SJSA1 (cell line): ENCODE results near the gene TLE6. TPM values are rescaled to one million over a fixed set of nuclear protein-coding genes. Genes with fewer than 3 reads are reported as not detected.
"Not testable (repeated sequence)": the region's sequence is repeated elsewhere in the genome, so short reads cannot be mapped to it uniquely, and the experiment has no call there.

Experiments
- DNase-seq, 2 experiments: peaks; one replicate each; pipeline ENCODE4 v3.0.0-alpha.2; 2015 to 2020; ENCODE audit warnings: low spot score in 2 of 2, low read depth in 1 of 2
- H3K27ac ChIP-seq: fragments of 250-450 bp; sonication (Bioruptor Pico); 2 replicates; pipeline ENCODE4 v1.5.1; 2020; ENCODE audit warnings: mild to moderate bottlenecking, moderate library complexity
- H3K27me3 ChIP-seq: fragments of 250-450 bp; sonication (Bioruptor Pico); replicated peaks from 2 replicates; pipeline ENCODE4 v1.5.1; 2020; ENCODE audit warnings: mild to moderate bottlenecking, moderate library complexity
- H3K36me3 ChIP-seq: fragments of 250-450 bp; sonication (Bioruptor Pico); 2 replicates; pipeline ENCODE4 v1.5.1; 2020; ENCODE audit warnings: mild to moderate bottlenecking
- H3K4me1 ChIP-seq: fragments of 250-450 bp; sonication (Bioruptor Pico); replicated peaks from 2 replicates; pipeline ENCODE4 v1.6.1; 2021; ENCODE audit warnings: mild to moderate bottlenecking
- H3K4me3 ChIP-seq: fragments of 250-450 bp; sonication (Bioruptor Pico); 2 replicates; pipeline ENCODE4 v1.5.1; 2020; ENCODE audit warnings: mild to moderate bottlenecking
- H3K9me3 ChIP-seq: fragments of 250-450 bp; sonication (Bioruptor Pico); replicated peaks from 2 replicates; pipeline ENCODE4 v1.5.1; 2020; ENCODE audit warnings: mild to moderate bottlenecking
- total RNA-seq: library from RNA; depleted of rRNA; stranded (reverse); fragments of >200 nt; shearing (Covaris generic); gene quantifications from 2 replicates; pipeline ENCODE4 v1.2.3, GENCODE V29; 2014

TLE6 gene
- total RNA-seq, 1 experiment from 2014 or later: 7.2 TPM

DNA sequence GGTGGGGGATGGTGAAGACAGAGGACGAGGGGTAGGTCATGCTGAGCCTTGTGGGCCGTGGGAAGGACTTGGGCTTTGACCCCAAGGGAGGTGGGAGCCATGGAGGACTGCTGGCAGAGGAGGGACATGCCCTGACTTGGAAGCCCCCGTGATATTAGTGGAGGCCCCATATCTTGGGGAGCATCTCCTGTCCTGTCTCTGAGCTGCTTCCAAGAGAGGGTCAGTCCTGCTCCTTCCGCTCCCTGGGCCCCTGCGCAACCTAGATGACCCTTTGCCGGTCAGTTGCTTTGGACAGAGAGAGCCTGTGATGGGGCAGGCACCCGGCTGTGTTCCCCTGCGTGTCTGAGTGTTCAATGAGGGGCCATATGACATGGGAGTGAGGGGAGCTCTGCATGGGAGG is 5.2 kb downstream of the TLE6 start:
- Histone ChIP-seq H3K27ac (no peak overlapping the region), H3K27me3 (no peaks in the 10 kb centered on the region), H3K9me3 (no peaks in the 10 kb centered on the region), H3K4me1 (peaks cover 27% of the 10 kb centered on the region), H3K36me3 (no peaks in the 10 kb centered on the region), H3K4me3 (no peak overlapping the region)
- DNase-seq: no peak

DNA sequence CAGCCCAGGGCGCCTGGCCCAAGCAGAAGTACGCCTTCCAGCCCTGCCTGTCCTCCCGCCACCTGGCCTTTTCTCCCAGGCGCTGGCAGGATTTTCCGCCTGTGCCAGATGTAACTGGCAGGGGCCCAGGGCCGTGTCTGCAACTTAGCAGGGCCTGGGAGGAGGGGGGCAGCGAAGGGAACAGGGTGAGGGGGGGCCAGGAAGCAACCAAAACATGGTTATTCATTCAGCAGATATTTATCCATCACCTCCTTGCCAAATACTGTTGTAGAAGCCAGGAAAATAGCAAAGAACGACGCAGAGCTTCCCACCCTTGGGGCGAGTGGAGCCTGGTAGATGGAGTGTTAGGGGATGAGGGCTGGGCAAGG is 5.6 kb downstream of the TLE6 start:
- Histone ChIP-seq H3K4me1 (peaks cover 23% of the 10 kb centered on the region), H3K4me3 (no peak overlapping the region), H3K27ac (no peak overlapping the region), H3K36me3 (no peaks in the 10 kb centered on the region), H3K27me3 (no peaks in the 10 kb centered on the region), H3K9me3 (no peaks in the 10 kb centered on the region)
- no peak for DNase-seq

DNA sequence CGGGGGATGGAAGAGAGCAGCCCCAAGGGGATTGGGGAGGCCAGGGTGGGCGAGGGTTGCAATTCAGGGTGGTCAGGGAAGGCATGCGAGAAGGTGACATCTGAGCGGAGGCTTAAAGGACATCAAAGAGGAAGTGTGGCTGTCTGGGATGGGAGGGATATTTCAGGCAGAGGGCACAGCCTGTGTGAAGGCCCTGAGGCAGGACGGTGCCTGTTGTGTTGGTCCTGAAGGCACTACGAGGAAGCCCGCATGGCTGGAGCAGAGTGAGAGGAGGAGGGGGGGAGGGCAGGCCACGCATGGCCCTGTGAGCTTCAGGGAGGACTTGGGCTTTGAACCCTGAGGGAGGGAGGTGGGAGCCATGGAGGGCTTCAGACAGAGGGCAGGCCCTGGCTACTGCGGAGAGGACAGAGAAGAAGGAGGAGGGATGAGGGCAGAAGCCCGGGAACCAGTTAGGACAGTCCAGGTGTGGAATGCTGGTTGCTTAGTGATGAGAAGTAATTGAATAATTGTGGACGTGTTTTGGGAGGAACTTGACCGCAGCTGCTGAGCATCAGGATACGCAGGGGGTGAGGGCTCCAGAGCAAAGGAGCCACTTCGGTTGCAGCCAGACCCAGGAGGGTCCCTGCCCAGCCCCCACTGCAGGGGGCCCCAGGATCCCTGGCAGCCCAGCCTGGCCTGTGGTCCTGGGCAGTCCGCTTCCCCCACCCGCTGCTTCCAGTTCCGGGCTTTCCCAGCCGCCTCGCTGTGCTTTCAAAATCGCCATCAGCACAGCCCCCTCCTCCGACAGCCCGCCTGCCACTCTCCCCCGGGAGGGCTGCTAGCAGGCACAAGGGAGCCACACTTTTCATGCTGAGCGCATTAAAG is 6.2 kb downstream of the TLE6 start:
- DNase-seq: peak; percentile 54 to 58
- peaks cover 21% of the 10 kb centered on the region for H3K4me1 ChIP-seq
- no peaks in the 10 kb centered on the region for H3K9me3 ChIP-seq
- no peak overlapping the region for H3K27ac ChIP-seq
- H3K36me3 ChIP-seq: no peaks in the 10 kb centered on the region
- no peaks in the 10 kb centered on the region for H3K27me3 ChIP-seq
- H3K4me3 ChIP-seq: peak overlapping the region; percentile 40

DNA sequence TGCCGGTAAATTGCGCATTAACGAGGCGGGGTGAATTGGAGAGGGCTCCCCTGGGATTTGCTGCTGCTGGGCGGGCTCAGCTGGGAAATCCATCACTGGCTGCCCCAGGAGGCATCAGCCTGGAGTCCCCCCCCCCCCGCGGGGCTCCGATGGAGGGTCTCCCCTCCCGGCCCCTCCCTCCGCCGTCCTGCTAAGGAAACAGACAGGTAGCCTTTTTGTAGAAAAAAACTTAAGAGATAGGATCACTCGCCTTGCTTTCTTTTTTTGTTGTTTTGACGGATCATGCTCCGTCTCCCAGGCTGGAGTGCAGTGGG is 6.8 kb downstream of the TLE6 start:
- no peak overlapping the region for H3K27ac ChIP-seq
- H3K27me3 ChIP-seq: no peaks in the 10 kb centered on the region
- peak overlapping the region; percentile 40 for H3K4me3 ChIP-seq
- no peaks in the 10 kb centered on the region for H3K36me3 ChIP-seq
- no peak for DNase-seq
- H3K9me3 ChIP-seq: no peaks in the 10 kb centered on the region
- peaks cover 21% of the 10 kb centered on the region for H3K4me1 ChIP-seq

DNA sequence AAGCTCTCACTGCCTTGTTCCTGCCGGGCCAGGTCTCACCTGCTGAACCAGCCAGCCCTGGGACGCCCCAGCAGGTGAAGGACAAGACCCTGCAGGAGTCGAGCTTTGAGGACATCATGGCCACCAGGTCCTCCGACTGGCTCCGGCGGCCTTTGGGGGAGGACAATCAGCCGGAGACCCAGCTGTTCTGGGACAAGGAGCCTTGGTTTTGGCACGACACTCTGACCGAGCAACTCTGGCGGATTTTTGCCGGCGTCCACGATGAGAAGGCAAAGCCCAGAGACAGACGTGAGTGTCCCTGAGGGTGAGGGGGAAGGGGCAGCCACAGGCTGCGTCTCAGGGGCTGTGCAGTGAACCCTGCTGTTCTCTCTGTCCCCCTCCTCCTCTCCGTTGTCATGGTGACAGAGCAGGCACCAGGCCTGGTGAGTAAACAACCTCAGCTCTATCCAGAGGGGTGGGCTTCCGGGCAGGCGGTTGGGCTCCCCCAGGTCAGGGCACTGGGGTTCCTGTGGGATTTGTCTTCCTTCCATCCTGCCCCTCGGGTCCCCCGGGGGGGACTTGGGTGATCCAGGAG is 9.7 kb downstream of the TLE6 start:
- H3K36me3 ChIP-seq: no peaks in the 10 kb centered on the region
- H3K4me3 ChIP-seq: no peak overlapping the region
- no peaks in the 10 kb centered on the region for H3K27me3 ChIP-seq
- no peak overlapping the region for H3K27ac ChIP-seq
- no peaks in the 10 kb centered on the region for H3K9me3 ChIP-seq
- no peak for DNase-seq
- H3K4me1 ChIP-seq: peaks cover 21% of the 10 kb centered on the region

DNA sequence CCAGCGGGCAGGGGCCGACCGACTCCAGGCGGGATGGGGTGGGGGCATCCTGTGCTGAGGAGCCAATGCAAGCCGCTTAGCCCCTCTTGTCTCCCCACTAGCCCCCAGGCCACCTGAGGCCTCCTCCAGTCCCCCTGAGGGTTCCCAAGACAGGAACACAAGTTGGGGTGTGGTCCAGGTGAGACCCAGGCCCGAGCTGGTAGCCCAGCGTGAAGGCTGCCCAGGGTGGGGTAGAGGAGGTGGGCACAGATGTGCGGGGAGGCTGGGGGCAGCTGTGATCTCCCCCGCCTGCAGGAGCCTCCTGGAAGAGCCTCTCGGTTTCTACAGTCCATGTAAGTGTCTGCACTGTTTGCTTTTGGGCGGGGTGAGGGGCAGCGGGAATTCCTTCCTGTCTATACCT is 10.4 kb downstream of the TLE6 start:
- no peaks in the 10 kb centered on the region for H3K36me3 ChIP-seq
- peaks cover 18% of the 10 kb centered on the region for H3K4me1 ChIP-seq
- H3K4me3 ChIP-seq: no peak overlapping the region
- no peak overlapping the region for H3K27ac ChIP-seq
- no peaks in the 10 kb centered on the region for H3K27me3 ChIP-seq
- no peaks in the 10 kb centered on the region for H3K9me3 ChIP-seq
- no peak for DNase-seq

DNA sequence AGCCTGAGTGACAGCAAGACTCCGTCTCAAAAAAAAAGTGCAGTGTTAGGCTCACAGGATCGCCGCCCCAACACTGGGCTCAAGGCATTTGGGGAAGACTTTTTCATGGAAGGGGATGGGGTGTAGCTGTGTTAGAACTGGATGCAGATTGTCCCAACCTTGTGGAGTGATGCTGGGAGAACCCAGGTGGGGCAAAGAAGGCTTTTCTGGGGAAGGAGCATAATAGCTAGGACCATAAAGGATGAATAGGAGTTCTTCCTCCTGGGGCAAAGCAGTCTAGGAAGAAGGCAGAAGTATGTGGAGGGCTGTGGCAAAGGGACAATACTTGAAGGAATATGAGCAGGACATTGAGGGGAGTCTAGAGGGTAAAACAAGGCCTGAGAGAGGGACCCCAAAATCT is 11.2 kb downstream of the TLE6 start:
- Histone ChIP-seq H3K27me3 (no peaks in the 10 kb centered on the region), H3K27ac (no peak overlapping the region), H3K36me3 (no peaks in the 10 kb centered on the region), H3K4me1 (peaks cover 11% of the 10 kb centered on the region), H3K4me3 (no peak overlapping the region), H3K9me3 (no peaks in the 10 kb centered on the region)
- DNase-seq: no peak

DNA sequence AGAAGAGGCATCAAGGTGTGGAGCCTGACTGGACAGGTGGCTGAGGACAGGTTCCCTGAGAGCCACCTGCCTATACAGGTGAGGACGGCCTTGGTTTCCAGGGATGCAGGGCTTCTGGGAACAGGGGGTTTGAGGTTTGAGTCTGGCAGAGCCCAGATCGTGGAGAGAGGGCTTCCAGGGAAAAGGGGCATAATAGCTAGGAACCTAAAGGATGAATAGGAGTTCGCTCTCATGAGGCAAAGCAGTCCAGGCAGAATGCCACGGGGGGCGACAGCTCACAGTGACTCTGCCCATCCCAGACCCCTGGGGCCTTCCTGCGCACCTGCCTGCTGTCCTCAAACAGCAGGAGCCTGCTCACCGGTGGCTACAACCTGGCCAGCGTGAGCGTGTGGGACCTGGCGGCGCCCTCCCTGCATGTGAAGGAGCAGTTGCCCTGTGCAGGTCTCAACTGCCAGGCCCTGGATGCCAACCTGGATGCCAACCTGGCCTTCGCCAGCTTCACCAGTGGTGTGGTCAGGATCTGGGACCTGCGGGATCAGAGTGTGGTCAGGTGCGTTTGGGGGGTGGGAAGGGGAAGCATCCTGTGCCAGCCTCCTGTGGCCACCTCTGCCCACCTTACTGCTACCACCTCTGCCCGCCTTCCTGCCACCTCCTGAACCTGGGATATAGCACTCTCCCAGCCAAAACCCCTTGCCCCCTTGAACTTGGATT is 12.0 kb downstream of the TLE6 start:
- H3K27ac ChIP-seq: no peak overlapping the region
- no peaks in the 10 kb centered on the region for H3K36me3 ChIP-seq
- DNase-seq: no peak
- H3K9me3 ChIP-seq: no peaks in the 10 kb centered on the region
- no peak overlapping the region for H3K4me3 ChIP-seq
- H3K4me1 ChIP-seq: peaks cover 2% of the 10 kb centered on the region
- no peaks in the 10 kb centered on the region for H3K27me3 ChIP-seq

DNA sequence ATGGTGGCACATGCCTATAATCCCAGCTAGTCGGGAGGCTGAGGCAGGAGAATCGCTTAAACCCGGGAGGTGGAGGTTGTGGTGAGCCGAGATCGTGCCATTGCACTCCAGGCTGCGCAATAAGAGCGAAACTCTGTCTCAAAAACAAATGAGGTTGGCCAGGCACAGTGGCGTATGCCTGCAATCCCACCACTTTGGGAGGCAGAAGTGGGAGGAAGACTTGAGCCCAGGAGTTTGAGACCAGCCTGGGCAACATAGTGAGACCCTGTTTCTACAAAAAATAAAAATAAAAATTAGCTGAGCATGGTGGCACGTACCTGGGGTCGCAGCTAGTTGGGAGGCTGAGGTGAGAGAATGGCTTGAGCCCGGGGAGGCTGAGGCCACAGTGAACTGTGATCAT is 15.0 kb downstream of the TLE6 start:
- not testable (repeated sequence) for H3K9me3 ChIP-seq, H3K36me3 ChIP-seq, H3K4me3 ChIP-seq, DNase-seq, H3K27me3 ChIP-seq, H3K4me1 ChIP-seq, H3K27ac ChIP-seq

DNA sequence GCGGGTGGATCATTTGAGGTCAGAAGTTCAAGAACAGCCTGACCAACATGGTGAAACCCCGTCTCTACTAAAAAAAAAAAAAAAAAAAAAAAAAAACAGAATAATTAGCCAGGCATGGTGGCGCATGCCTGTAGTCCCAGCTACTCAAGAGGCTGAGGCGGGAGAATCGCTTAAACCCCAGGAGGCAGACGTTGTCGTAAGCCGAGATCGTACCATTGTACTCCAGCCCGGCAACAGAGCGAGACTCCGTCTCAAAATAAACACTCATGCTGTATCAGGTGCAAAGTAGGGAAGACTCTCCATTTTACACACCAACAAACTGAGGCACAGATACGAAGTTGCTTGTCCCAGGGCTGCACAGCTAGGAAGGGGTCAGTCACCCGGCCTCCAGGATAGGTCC is 15.6 kb downstream of the TLE6 start:
- DNase-seq: no peak
- Histone ChIP-seq H3K4me1 (no peaks in the 10 kb centered on the region), H3K9me3 (no peaks in the 10 kb centered on the region), H3K27ac (no peak overlapping the region), H3K4me3 (no peak overlapping the region), H3K27me3 (no peaks in the 10 kb centered on the region), H3K36me3 (no peaks in the 10 kb centered on the region)

DNA sequence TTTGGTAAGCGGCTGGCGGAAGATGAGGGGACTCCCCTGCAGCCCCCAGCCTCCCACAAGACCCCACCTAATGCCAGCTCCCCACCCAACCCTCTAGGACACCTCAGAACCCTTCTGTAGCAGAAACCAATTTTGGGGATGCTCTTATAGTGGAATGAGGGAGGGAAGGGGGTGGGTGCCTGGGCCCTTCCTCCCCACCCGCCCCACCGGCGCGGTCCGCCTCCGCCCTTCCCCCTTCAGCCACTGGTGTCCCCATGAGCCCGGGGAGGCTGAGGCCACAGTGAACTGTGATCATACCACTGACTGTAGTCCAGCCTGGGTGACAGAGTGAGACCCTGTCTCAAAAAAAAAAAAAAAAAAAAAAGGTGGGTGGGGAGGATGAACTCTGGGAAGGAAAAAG is 16.2 kb downstream of the TLE6 start:
- DNase-seq: no peak
- no peaks in the 10 kb centered on the region for H3K27me3 ChIP-seq
- H3K9me3 ChIP-seq: no peaks in the 10 kb centered on the region
- no peaks in the 10 kb centered on the region for H3K36me3 ChIP-seq
- no peak overlapping the region for H3K4me3 ChIP-seq
- H3K4me1 ChIP-seq: no peaks in the 10 kb centered on the region
- no peak overlapping the region for H3K27ac ChIP-seq

DNA sequence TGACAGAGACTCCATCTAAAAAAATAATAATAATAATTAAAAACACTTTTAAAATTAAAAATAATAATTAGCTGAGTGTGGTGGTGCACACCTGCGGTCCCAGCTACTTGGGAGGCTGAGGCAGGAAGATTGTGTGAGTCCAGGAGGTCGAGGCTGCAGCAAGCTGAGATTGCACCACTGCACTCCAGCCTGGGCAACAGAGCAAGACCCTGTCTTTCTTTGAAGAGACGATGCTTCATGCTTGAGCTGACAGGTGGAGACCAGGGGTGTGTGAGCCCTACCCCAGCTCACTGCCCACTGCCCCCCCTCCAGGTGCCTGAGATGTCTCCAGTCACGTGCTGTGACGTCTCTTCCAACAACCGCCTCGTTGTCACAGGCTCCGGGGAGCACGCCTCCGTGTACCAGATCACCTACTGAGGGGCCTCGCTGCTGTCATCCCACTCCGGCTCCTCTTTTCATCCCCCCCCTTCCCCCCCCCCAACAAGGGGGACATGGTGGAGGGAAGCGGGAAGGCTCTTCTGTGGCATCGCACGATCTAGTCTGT is 17.3 kb downstream of the TLE6 start:
- DNase-seq: no peak

DNA sequence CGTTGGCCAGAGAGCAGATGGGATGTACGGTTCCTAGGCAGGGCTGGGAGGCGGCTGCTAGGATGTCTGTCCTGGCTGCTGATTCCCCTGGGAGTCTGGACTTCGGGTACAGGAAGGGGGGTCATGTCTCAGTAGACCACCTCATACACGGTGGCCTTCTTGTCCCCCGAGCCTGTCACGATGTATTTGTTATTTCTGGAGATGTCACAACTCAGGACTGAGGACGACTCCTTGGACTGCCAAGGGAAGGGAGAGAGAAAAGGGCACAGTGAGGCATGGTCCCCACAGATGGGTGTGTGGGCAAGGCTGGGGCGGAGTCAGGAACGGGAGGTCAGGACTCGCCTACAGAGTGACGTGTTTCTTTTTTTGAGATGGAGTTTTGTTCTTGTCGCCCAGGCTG is 20.4 kb downstream of the TLE6 start:
- Histone ChIP-seq H3K27ac (no peak overlapping the region), H3K4me3 (no peak overlapping the region)

More for the DNA sequence above, 17.3 kb downstream of the TLE6 start:
- Histone ChIP-seq H3K9me3 (no peaks in the 10 kb centered on the region), H3K4me3 (no peak overlapping the region), H3K27me3 (no peaks in the 10 kb centered on the region), H3K27ac (no peak overlapping the region), H3K36me3 (no peaks in the 10 kb centered on the region), H3K4me1 (no peaks in the 10 kb centered on the region)

DNA sequence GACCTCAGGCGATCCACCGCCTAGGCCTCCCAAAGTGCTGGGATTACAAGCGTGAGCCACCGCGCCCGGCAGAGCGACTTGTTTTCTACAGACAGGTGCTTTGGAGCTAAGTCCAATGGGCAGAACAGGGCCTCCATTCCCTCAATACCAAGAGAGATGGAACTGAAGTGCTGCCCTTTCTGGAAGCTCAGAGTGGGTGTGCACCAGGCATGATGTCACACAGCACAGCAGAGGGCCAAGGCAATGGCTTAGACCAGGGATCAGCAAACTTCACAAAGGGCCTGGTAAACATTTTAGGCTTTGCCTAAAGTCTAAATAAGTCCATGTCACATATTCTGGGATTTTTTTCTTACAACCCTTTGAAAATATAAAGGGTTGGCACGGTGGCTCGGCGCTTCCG is 21.3 kb downstream of the TLE6 start:
- DNase-seq: no peak
- no peak overlapping the region for H3K4me3 ChIP-seq
- H3K4me1 ChIP-seq: no peaks in the 10 kb centered on the region
- H3K27me3 ChIP-seq: no peaks in the 10 kb centered on the region
- H3K9me3 ChIP-seq: no peaks in the 10 kb centered on the region
- H3K36me3 ChIP-seq: no peaks in the 10 kb centered on the region
- H3K27ac ChIP-seq: no peak overlapping the region

More for the DNA sequence above, 20.4 kb downstream of the TLE6 start:
- Histone ChIP-seq H3K36me3 (no peaks in the 10 kb centered on the region), H3K27me3 (no peaks in the 10 kb centered on the region), H3K9me3 (no peaks in the 10 kb centered on the region), H3K4me1 (no peaks in the 10 kb centered on the region)
- no peak for DNase-seq
